OCI-LY1 (cell line): Measurements from ENCODE around the gene SMIM7.

ENCODE experiments used
- EZH2 ChIP-seq: fragments of 200-600 bp; sonication (generic), shearing (Covaris generic); IDR thresholded peaks from 2 replicates; pipeline ENCODE4 v1.8.0; 2017; ENCODE audit warnings: borderline replicate concordance, mixed run types, mild to moderate bottlenecking, antibody characterized with exemption, low read length, moderate library complexity, mixed read lengths
- TF ChIP-seq, protein P1 (sequence below): fragments of 200-600 bp; sonication (generic), shearing (Covaris generic); IDR thresholded peaks from 2 replicates; pipeline ENCODE4 v1.5.1; 2017; ENCODE audit warnings: mild to moderate bottlenecking, antibody characterized with exemption, low read length, moderate library complexity, mixed read lengths

DNA sequence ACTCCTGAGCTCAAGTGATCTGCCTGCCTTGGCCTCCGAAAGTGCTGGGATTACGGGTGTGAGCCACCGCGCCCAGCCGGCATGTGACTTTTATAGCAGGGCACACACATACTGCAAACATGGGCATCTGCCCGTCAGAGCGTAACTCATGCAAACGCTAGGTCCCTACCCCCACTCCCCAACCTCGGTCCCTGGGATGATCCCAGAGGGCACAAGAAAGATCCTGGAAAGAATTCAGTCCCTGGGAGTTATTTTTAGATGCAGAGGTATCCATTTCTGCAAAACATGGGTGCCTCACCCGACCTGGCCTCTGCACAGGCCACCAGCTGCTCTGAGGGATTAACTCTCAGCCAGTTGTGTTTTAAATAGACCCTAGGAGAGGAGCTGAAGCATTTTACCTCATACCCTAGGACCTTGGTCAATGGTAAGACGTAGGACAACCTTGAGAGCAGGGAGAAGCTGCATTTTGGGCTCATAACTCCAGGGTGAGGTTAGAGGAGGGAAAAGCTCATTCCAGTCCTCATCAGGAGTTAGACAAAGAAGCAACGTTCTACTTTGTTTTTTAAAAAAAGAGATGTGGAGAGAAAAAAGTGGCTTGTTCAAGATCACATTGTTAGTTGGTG, 11.8 kb upstream of the SMIM7 start:
- TF ChIP-seq, protein P1, sequence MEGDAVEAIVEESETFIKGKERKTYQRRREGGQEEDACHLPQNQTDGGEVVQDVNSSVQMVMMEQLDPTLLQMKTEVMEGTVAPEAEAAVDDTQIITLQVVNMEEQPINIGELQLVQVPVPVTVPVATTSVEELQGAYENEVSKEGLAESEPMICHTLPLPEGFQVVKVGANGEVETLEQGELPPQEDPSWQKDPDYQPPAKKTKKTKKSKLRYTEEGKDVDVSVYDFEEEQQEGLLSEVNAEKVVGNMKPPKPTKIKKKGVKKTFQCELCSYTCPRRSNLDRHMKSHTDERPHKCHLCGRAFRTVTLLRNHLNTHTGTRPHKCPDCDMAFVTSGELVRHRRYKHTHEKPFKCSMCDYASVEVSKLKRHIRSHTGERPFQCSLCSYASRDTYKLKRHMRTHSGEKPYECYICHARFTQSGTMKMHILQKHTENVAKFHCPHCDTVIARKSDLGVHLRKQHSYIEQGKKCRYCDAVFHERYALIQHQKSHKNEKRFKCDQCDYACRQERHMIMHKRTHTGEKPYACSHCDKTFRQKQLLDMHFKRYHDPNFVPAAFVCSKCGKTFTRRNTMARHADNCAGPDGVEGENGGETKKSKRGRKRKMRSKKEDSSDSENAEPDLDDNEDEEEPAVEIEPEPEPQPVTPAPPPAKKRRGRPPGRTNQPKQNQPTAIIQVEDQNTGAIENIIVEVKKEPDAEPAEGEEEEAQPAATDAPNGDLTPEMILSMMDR: no peak
- no peak for TF ChIP-seq EZH2
